WTC11 (cell line): ENCODE measurements around the gene FER. TPM values are rescaled to one million over a fixed set of nuclear protein-coding genes. Genes with fewer than 3 reads are reported as not detected.

Source experiments
- ATAC-seq: fragments of 200-7000 bp; cut with Tn5 transposase; 2 replicates; pipeline ENCODE4 v1.10.0; 2021; ENCODE audit warnings: mild to moderate bottlenecking, moderate library complexity
- CTCF ChIA-PET: fragments of 300-600 bp; sonication (Branson Sonifier 250); formaldehyde crosslinking; loops from one replicate; lab custom pipeline; 2021; ENCODE audit warnings: antibody characterized with exemption; lab: Charles Lee
- POLR2A ChIA-PET: fragments of 350-600 bp; sonication (Branson Sonifier 250); formaldehyde crosslinking; loops from one replicate; lab custom pipeline; 2021; ENCODE audit warnings: antibody characterized with exemption; lab: Charles Lee
- DNase-seq: peaks from one replicate; pipeline ENCODE4 v3.0.0; 2021; ENCODE audit warnings: low spot score
- H3K27ac Mint-ChIP-seq: 2 replicates; pipeline ENCODE4 v1.8.0; 2021; ENCODE audit warnings: mixed read lengths
- H3K27me3 Mint-ChIP-seq: 2 replicates; pipeline ENCODE4 v1.8.0; 2021; ENCODE audit warnings: low read depth, mild to moderate bottlenecking, moderate library complexity, mixed read lengths
- H3K36me3 Mint-ChIP-seq: 2 replicates; pipeline ENCODE4 v1.8.0; 2021; ENCODE audit warnings: mixed read lengths
- H3K4me1 Mint-ChIP-seq: 2 replicates; pipeline ENCODE4 v1.8.0; 2022; ENCODE audit warnings: mixed read lengths
- H3K4me3 Mint-ChIP-seq: 2 replicates; pipeline ENCODE4 v1.8.0; 2021; ENCODE audit warnings: mild to moderate bottlenecking, moderate library complexity, mixed read lengths
- H3K9me3 Mint-ChIP-seq: 2 replicates; pipeline ENCODE4 v1.8.0; 2021; ENCODE audit warnings: mixed read lengths
- CBFB ChIP-seq: sonication (generic); formaldehyde crosslinking; IDR thresholded peaks from 2 replicates; pipeline ENCODE4 v1.8.1; 2022; ENCODE audit warnings: mild to moderate bottlenecking, low read depth, missing genetic modification reagents
- GABPB1 ChIP-seq: sonication (generic); formaldehyde crosslinking; IDR thresholded peaks from 2 replicates; pipeline ENCODE4 v1.8.1; 2023; ENCODE audit warnings: mild to moderate bottlenecking, missing genetic modification reagents
- GTF2I ChIP-seq: fragments of 250-450 bp; sonication (Bioruptor Pico); conservative IDR thresholded peaks from 2 replicates; pipeline ENCODE4 v1.4.0; 2021; ENCODE audit warnings: mild to moderate bottlenecking
- NR2C2 ChIP-seq: sonication (generic); formaldehyde crosslinking; IDR thresholded peaks from 2 replicates; pipeline ENCODE4 v1.8.0; 2022; ENCODE audit warnings: mild to moderate bottlenecking, missing genetic modification reagents
- ZNF138 ChIP-seq: sonication (generic); formaldehyde crosslinking; conservative IDR thresholded peaks from 2 replicates; pipeline ENCODE4 v1.8.1; 2022; ENCODE audit warnings: mild to moderate bottlenecking, moderate library complexity, missing genetic modification reagents
- total RNA-seq: library from RNA; stranded (reverse); gene quantifications from 3 replicates; pipeline ENCODE4 v1.2.3, GENCODE V29; 2021
- TF ChIP-seq, protein P1 (sequence below): fragments of 250-450 bp; sonication (Bioruptor Pico); IDR thresholded peaks from 2 replicates; pipeline ENCODE4 v1.9.0; 2021; ENCODE audit warnings: mild to moderate bottlenecking, borderline replicate concordance
- TF ChIP-seq, protein P2 (sequence below): sonication (generic); formaldehyde crosslinking; IDR thresholded peaks from 2 replicates; pipeline ENCODE4 v1.8.1; 2023; ENCODE audit warnings: mild to moderate bottlenecking, missing genetic modification reagents, borderline replicate concordance
- TF ChIP-seq, protein P3 (sequence below): sonication (generic); formaldehyde crosslinking; conservative IDR thresholded peaks from 2 replicates; pipeline ENCODE4 v1.8.1; 2023; ENCODE audit warnings: mild to moderate bottlenecking, low read depth, missing genetic modification reagents, moderate library complexity
- TF ChIP-seq, protein P4 (sequence below): sonication (generic); formaldehyde crosslinking; IDR thresholded peaks from 2 replicates; pipeline ENCODE4 v1.8.0; 2022; ENCODE audit warnings: missing genetic modification reagents
- TF ChIP-seq, protein P5 (sequence below): sonication (generic); formaldehyde crosslinking; IDR thresholded peaks from 2 replicates; pipeline ENCODE4 v1.8.1; 2022; ENCODE audit warnings: mild to moderate bottlenecking, missing genetic modification reagents, moderate library complexity, borderline replicate concordance
- TF ChIP-seq, protein P6 (sequence below): fragments of 200-600 bp; IDR thresholded peaks from 2 replicates; pipeline ENCODE4 v1.8.0; 2022; ENCODE audit warnings: antibody characterized with exemption
- TF ChIP-seq, protein P7 (sequence below): sonication (generic); formaldehyde crosslinking; IDR thresholded peaks from 2 replicates; pipeline ENCODE4 v1.8.1; 2022; ENCODE audit warnings: low read depth, mild to moderate bottlenecking, moderate library complexity, missing genetic modification reagents, borderline replicate concordance
- TF ChIP-seq, protein P8 (sequence below): fragments of 250-450 bp; sonication (Bioruptor Pico); IDR thresholded peaks from 2 replicates; pipeline ENCODE4 v2.1.2; 2022; ENCODE audit warnings: mild to moderate bottlenecking, moderate library complexity

The FER gene
- total RNA-seq, 1 experiment from 2014 or later: 13.8 TPM

DNA sequence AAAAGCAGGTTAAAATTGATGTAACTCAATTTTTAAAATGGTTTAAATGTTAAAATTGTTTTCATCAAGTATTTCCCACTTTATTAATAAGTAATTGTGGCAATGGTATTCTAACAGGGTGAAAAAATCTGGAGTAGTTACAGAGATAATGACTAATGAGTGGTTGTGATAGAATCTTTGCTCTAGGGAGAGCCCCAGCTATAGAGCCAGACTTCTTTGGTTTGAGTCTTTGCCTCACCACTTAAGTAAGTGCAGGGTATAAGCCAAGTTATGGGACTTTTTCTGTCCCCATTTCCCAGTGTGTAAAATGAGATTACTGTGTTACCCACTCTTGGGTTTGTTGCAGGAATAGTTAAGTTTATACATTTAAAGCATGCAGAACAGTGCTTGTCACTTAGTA lies 158.1 kb downstream of the FER start:
- no peak overlapping the region for H3K27ac Mint-ChIP-seq
- peaks cover 2% of the 10 kb centered on the region for H3K4me1 Mint-ChIP-seq
- TF ChIP-seq, protein P1, sequence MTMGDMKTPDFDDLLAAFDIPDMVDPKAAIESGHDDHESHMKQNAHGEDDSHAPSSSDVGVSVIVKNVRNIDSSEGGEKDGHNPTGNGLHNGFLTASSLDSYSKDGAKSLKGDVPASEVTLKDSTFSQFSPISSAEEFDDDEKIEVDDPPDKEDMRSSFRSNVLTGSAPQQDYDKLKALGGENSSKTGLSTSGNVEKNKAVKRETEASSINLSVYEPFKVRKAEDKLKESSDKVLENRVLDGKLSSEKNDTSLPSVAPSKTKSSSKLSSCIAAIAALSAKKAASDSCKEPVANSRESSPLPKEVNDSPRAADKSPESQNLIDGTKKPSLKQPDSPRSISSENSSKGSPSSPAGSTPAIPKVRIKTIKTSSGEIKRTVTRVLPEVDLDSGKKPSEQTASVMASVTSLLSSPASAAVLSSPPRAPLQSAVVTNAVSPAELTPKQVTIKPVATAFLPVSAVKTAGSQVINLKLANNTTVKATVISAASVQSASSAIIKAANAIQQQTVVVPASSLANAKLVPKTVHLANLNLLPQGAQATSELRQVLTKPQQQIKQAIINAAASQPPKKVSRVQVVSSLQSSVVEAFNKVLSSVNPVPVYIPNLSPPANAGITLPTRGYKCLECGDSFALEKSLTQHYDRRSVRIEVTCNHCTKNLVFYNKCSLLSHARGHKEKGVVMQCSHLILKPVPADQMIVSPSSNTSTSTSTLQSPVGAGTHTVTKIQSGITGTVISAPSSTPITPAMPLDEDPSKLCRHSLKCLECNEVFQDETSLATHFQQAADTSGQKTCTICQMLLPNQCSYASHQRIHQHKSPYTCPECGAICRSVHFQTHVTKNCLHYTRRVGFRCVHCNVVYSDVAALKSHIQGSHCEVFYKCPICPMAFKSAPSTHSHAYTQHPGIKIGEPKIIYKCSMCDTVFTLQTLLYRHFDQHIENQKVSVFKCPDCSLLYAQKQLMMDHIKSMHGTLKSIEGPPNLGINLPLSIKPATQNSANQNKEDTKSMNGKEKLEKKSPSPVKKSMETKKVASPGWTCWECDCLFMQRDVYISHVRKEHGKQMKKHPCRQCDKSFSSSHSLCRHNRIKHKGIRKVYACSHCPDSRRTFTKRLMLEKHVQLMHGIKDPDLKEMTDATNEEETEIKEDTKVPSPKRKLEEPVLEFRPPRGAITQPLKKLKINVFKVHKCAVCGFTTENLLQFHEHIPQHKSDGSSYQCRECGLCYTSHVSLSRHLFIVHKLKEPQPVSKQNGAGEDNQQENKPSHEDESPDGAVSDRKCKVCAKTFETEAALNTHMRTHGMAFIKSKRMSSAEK (CRISPR knock-in tag): no peak
- TF ChIP-seq, protein P2, sequence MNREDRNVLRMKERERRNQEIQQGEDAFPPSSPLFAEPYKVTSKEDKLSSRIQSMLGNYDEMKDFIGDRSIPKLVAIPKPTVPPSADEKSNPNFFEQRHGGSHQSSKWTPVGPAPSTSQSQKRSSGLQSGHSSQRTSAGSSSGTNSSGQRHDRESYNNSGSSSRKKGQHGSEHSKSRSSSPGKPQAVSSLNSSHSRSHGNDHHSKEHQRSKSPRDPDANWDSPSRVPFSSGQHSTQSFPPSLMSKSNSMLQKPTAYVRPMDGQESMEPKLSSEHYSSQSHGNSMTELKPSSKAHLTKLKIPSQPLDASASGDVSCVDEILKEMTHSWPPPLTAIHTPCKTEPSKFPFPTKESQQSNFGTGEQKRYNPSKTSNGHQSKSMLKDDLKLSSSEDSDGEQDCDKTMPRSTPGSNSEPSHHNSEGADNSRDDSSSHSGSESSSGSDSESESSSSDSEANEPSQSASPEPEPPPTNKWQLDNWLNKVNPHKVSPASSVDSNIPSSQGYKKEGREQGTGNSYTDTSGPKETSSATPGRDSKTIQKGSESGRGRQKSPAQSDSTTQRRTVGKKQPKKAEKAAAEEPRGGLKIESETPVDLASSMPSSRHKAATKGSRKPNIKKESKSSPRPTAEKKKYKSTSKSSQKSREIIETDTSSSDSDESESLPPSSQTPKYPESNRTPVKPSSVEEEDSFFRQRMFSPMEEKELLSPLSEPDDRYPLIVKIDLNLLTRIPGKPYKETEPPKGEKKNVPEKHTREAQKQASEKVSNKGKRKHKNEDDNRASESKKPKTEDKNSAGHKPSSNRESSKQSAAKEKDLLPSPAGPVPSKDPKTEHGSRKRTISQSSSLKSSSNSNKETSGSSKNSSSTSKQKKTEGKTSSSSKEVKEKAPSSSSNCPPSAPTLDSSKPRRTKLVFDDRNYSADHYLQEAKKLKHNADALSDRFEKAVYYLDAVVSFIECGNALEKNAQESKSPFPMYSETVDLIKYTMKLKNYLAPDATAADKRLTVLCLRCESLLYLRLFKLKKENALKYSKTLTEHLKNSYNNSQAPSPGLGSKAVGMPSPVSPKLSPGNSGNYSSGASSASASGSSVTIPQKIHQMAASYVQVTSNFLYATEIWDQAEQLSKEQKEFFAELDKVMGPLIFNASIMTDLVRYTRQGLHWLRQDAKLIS: no peak
- TF ChIP-seq, all 79 proteins: peak for 0
- no peak for DNase-seq
- Mint-ChIP-seq H3K36me3 (peaks cover 3% of the 10 kb centered on the region; the same call in 1 of the 2 replicates), H3K27me3 (no peaks in the 10 kb centered on the region), H3K9me3 (peaks cover 6% of the 10 kb centered on the region), H3K4me3 (no peak overlapping the region)
- ChIA-PET POLR2A (no interaction called here), CTCF (no interaction called here)
- no peak for ATAC-seq

DNA sequence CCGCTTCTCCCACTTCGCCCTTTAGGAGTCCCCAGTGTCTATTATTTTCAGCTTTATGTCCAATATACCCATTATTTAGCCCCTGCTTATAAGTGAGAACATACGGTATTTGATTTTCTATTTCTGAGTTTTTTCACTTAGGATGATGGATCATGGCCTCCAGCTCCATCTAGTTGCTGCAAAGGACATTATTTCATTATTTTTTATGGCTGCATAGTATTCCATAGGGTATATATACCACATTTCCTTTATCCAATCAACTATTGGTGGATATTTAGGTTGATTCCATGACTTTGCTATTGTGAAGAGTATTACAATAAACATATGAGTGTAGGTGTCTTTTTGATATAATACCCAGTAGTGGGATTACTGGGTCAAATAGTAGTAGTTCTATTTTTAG lies 162.9 kb downstream of the FER start:
- H3K27me3 Mint-ChIP-seq: no peaks in the 10 kb centered on the region
- TF ChIP-seq, protein P3, sequence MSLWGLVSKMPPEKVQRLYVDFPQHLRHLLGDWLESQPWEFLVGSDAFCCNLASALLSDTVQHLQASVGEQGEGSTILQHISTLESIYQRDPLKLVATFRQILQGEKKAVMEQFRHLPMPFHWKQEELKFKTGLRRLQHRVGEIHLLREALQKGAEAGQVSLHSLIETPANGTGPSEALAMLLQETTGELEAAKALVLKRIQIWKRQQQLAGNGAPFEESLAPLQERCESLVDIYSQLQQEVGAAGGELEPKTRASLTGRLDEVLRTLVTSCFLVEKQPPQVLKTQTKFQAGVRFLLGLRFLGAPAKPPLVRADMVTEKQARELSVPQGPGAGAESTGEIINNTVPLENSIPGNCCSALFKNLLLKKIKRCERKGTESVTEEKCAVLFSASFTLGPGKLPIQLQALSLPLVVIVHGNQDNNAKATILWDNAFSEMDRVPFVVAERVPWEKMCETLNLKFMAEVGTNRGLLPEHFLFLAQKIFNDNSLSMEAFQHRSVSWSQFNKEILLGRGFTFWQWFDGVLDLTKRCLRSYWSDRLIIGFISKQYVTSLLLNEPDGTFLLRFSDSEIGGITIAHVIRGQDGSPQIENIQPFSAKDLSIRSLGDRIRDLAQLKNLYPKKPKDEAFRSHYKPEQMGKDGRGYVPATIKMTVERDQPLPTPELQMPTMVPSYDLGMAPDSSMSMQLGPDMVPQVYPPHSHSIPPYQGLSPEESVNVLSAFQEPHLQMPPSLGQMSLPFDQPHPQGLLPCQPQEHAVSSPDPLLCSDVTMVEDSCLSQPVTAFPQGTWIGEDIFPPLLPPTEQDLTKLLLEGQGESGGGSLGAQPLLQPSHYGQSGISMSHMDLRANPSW (CRISPR knock-in tag): no peak
- TF ChIP-seq, protein P4, sequence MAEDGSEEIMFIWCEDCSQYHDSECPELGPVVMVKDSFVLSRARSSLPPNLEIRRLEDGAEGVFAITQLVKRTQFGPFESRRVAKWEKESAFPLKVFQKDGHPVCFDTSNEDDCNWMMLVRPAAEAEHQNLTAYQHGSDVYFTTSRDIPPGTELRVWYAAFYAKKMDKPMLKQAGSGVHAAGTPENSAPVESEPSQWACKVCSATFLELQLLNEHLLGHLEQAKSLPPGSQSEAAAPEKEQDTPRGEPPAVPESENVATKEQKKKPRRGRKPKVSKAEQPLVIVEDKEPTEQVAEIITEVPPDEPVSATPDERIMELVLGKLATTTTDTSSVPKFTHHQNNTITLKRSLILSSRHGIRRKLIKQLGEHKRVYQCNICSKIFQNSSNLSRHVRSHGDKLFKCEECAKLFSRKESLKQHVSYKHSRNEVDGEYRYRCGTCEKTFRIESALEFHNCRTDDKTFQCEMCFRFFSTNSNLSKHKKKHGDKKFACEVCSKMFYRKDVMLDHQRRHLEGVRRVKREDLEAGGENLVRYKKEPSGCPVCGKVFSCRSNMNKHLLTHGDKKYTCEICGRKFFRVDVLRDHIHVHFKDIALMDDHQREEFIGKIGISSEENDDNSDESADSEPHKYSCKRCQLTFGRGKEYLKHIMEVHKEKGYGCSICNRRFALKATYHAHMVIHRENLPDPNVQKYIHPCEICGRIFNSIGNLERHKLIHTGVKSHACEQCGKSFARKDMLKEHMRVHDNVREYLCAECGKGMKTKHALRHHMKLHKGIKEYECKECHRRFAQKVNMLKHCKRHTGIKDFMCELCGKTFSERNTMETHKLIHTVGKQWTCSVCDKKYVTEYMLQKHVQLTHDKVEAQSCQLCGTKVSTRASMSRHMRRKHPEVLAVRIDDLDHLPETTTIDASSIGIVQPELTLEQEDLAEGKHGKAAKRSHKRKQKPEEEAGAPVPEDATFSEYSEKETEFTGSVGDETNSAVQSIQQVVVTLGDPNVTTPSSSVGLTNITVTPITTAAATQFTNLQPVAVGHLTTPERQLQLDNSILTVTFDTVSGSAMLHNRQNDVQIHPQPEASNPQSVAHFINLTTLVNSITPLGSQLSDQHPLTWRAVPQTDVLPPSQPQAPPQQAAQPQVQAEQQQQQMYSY (CRISPR knock-in tag): no peak
- TF ChIP-seq, protein P5, sequence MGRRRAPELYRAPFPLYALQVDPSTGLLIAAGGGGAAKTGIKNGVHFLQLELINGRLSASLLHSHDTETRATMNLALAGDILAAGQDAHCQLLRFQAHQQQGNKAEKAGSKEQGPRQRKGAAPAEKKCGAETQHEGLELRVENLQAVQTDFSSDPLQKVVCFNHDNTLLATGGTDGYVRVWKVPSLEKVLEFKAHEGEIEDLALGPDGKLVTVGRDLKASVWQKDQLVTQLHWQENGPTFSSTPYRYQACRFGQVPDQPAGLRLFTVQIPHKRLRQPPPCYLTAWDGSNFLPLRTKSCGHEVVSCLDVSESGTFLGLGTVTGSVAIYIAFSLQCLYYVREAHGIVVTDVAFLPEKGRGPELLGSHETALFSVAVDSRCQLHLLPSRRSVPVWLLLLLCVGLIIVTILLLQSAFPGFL: no peak
- TF ChIP-seq, protein P6, sequence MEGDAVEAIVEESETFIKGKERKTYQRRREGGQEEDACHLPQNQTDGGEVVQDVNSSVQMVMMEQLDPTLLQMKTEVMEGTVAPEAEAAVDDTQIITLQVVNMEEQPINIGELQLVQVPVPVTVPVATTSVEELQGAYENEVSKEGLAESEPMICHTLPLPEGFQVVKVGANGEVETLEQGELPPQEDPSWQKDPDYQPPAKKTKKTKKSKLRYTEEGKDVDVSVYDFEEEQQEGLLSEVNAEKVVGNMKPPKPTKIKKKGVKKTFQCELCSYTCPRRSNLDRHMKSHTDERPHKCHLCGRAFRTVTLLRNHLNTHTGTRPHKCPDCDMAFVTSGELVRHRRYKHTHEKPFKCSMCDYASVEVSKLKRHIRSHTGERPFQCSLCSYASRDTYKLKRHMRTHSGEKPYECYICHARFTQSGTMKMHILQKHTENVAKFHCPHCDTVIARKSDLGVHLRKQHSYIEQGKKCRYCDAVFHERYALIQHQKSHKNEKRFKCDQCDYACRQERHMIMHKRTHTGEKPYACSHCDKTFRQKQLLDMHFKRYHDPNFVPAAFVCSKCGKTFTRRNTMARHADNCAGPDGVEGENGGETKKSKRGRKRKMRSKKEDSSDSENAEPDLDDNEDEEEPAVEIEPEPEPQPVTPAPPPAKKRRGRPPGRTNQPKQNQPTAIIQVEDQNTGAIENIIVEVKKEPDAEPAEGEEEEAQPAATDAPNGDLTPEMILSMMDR: no peak
- no peak for TF ChIP-seq GABPB1
- TF ChIP-seq, protein P7, sequence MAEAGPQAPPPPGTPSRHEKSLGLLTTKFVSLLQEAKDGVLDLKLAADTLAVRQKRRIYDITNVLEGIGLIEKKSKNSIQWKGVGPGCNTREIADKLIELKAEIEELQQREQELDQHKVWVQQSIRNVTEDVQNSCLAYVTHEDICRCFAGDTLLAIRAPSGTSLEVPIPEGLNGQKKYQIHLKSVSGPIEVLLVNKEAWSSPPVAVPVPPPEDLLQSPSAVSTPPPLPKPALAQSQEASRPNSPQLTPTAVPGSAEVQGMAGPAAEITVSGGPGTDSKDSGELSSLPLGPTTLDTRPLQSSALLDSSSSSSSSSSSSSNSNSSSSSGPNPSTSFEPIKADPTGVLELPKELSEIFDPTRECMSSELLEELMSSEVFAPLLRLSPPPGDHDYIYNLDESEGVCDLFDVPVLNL (CRISPR knock-in tag): no peak
- no peak for TF ChIP-seq CBFB (CRISPR knock-in tag)
- TF ChIP-seq, protein P8, sequence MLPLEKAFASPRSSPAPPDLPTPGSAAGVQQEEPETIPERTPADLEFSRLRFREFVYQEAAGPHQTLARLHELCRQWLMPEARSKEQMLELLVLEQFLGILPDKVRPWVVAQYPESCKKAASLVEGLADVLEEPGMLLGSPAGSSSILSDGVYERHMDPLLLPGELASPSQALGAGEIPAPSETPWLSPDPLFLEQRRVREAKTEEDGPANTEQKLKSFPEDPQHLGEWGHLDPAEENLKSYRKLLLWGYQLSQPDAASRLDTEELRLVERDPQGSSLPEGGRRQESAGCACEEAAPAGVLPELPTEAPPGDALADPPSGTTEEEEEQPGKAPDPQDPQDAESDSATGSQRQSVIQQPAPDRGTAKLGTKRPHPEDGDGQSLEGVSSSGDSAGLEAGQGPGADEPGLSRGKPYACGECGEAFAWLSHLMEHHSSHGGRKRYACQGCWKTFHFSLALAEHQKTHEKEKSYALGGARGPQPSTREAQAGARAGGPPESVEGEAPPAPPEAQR (CRISPR knock-in tag): no peak
- TF ChIP-seq ZNF138: no peak
- TF ChIP-seq GTF2I (CRISPR knock-in tag): no peak
- no peak for TF ChIP-seq NR2C2 (CRISPR knock-in tag)
- no peak for DNase-seq
- no peak for ATAC-seq
- no peak overlapping the region for H3K4me3 Mint-ChIP-seq
- H3K36me3 Mint-ChIP-seq: peaks cover 3% of the 10 kb centered on the region; the same call in 1 of the 2 replicates
- H3K9me3 Mint-ChIP-seq: peaks cover 13% of the 10 kb centered on the region
- CTCF ChIA-PET: no interaction called here
- POLR2A ChIA-PET: no interaction called here
- H3K27ac Mint-ChIP-seq: no peak overlapping the region
- H3K4me1 Mint-ChIP-seq: no peaks in the 10 kb centered on the region
